GM23338 (cell line): ENCODE results near the gene DBH. TPM values are rescaled to one million over a fixed set of nuclear protein-coding genes. Genes with fewer than 3 reads are reported as not detected.

Experiments
- ATAC-seq: fragments of 200-7000 bp; cut with Tn5 transposase; 3 replicates; pipeline ENCODE4 v1.9.1; 2020
- DNase-seq: peaks from one replicate; pipeline ENCODE4 v3.0.0-alpha.2; 2015; ENCODE audit warnings: low spot score
- H2AFZ ChIP-seq: fragments of 200-600 bp; sonication (generic); 2 replicates; pipeline ENCODE4 v1.8.0; 2016; ENCODE audit warnings: antibody characterized with exemption, mild to moderate bottlenecking, moderate library complexity
- H3F3A ChIP-seq: fragments of 200-600 bp; sonication (generic); replicated peaks from 2 replicates; pipeline ENCODE4 v1.8.0; 2017; ENCODE audit warnings: antibody characterized with exemption, mixed run types, low read depth
- H3K27ac ChIP-seq: fragments of 200-600 bp; sonication (generic); 2 replicates; pipeline ENCODE4 v1.6.1; 2016; ENCODE audit warnings: low read depth
- H3K27me3 ChIP-seq: fragments of 200-600 bp; sonication (generic); 2 replicates; pipeline ENCODE4 v1.8.0; 2016; ENCODE audit warnings: mild to moderate bottlenecking, mixed run types, moderate library complexity; ENCODE audit not compliant: insufficient read depth
- H3K36me3 ChIP-seq: fragments of 200-600 bp; sonication (generic); 2 replicates; pipeline ENCODE4 v1.8.0; 2016; ENCODE audit warnings: mild to moderate bottlenecking; ENCODE audit not compliant: insufficient read depth
- H3K4me1 ChIP-seq: fragments of 200-600 bp; sonication (generic); 2 replicates; pipeline ENCODE4 v1.8.0; 2016; ENCODE audit warnings: mild to moderate bottlenecking, moderate library complexity; ENCODE audit not compliant: insufficient read depth
- H3K4me2 ChIP-seq: fragments of 200-600 bp; sonication (generic); 2 replicates; pipeline ENCODE4 v1.7.1; 2017; ENCODE audit warnings: mixed run types
- H3K4me3 ChIP-seq: fragments of 200-600 bp; sonication (generic); 2 replicates; pipeline ENCODE4 v1.6.1; 2016; ENCODE audit warnings: mixed run types
- H3K79me2 ChIP-seq: fragments of 200-600 bp; sonication (generic); replicated peaks from 2 replicates; pipeline ENCODE4 v1.8.0; 2017; ENCODE audit warnings: mild to moderate bottlenecking; ENCODE audit not compliant: insufficient read depth
- H3K9me2 ChIP-seq: fragments of 200-600 bp; sonication (generic); 2 replicates; pipeline ENCODE4 v1.8.0; 2017; ENCODE audit not compliant: insufficient read depth
- H4K20me1 ChIP-seq: fragments of 200-600 bp; sonication (generic); replicated peaks from 2 replicates; pipeline ENCODE4 v1.8.0; 2017; ENCODE audit warnings: mild to moderate bottlenecking; ENCODE audit not compliant: insufficient read depth
- H3K27ac Mint-ChIP-seq: 2 replicates; pipeline ENCODE4 v1.8.0; 2020; ENCODE audit warnings: inconsistent platforms, mild to moderate bottlenecking, moderate library complexity, mixed read lengths
- H3K27me3 Mint-ChIP-seq: 3 replicates; pipeline ENCODE4 v1.8.0; 2022; ENCODE audit warnings: low read depth, mild to moderate bottlenecking, moderate library complexity, mixed read lengths, inconsistent platforms; ENCODE audit not compliant: insufficient read depth, poor library complexity
- H3K36me3 Mint-ChIP-seq: 3 replicates; pipeline ENCODE4 v1.8.0; 2021; ENCODE audit warnings: low read depth, mild to moderate bottlenecking, inconsistent platforms, moderate library complexity, mixed read lengths
- H3K4me1 Mint-ChIP-seq: 3 replicates; pipeline ENCODE4 v1.8.0; 2020; ENCODE audit warnings: mild to moderate bottlenecking, inconsistent platforms, mixed read lengths
- H3K4me3 Mint-ChIP-seq: 3 replicates; pipeline ENCODE4 v1.8.0; 2021; ENCODE audit warnings: moderate library complexity, mild to moderate bottlenecking, inconsistent platforms, mixed read lengths
- H3K9me3 Mint-ChIP-seq: 3 replicates; pipeline ENCODE4 v1.8.0; 2020; ENCODE audit warnings: moderate library complexity, mild to moderate bottlenecking, inconsistent platforms, mixed read lengths
- CREB1 ChIP-seq: fragments of 250-450 bp; sonication (Bioruptor Pico); IDR thresholded peaks from 2 replicates; pipeline ENCODE4 v1.5.0; 2020; ENCODE audit warnings: low read depth, mild to moderate bottlenecking, moderate library complexity
- NANOG ChIP-seq: IDR thresholded peaks from 2 replicates; pipeline ENCODE4 v1.6.1; 2016; ENCODE audit warnings: antibody characterized with exemption, borderline replicate concordance
- POLR2AphosphoS5 ChIP-seq: IDR thresholded peaks from 2 replicates; pipeline ENCODE4 v1.6.1; 2016; ENCODE audit warnings: antibody characterized with exemption, low read depth
- STAT1 ChIP-seq: IDR thresholded peaks from one replicate; pipeline ENCODE4 v1.6.1; 2016; ENCODE audit warnings: antibody characterized with exemption; ENCODE audit not compliant: unreplicated experiment
- ZNF331 ChIP-seq: fragments of 250-450 bp; sonication (Bioruptor Pico); IDR thresholded peaks from 2 replicates; pipeline ENCODE4 v1.5.0; 2020; ENCODE audit warnings: low read depth, mild to moderate bottlenecking, moderate library complexity
- polyA plus RNA-seq: library from polyadenylated mRNA; unstranded; fragments of >200 nt; fragmentation: Nextera tagmentation; extraction: Ambion mirVana; gene quantifications from 2 replicates; pipeline ENCODE4 v1.2.1, GENCODE V29; 2016
- total RNA-seq: library from RNA; depleted of rRNA; stranded (reverse); fragments of >200 nt; shearing (Covaris generic); gene quantifications from 2 replicates; pipeline ENCODE4 v1.2.3, GENCODE V29; 2014
- TF ChIP-seq, protein P1 (sequence below), 2 experiments: fragments of 200-600 bp in 1 of 2; sonication (generic) in 1 of 2; conservative IDR thresholded peaks; 2 replicates each; pipeline versions ENCODE4 v1.5.1 to v1.6.1; 2016 to 2017; ENCODE audit warnings: antibody characterized with exemption in 2 of 2, low read depth in 2 of 2, mild to moderate bottlenecking in 2 of 2, moderate library complexity in 1 of 2
- TF ChIP-seq, protein P2 (sequence below): IDR thresholded peaks from 2 replicates; pipeline ENCODE4 v1.6.1; 2016; ENCODE audit warnings: antibody characterized with exemption
- TF ChIP-seq, protein P3 (sequence below): IDR thresholded peaks from one replicate; pipeline ENCODE4 v1.6.1; 2018; ENCODE audit warnings: antibody characterized with exemption; ENCODE audit not compliant: unreplicated experiment

Gene DBH
- total and polyA plus RNA-seq, 2 experiments from 2014 or later: 0.08 to 0.24 TPM

DNA sequence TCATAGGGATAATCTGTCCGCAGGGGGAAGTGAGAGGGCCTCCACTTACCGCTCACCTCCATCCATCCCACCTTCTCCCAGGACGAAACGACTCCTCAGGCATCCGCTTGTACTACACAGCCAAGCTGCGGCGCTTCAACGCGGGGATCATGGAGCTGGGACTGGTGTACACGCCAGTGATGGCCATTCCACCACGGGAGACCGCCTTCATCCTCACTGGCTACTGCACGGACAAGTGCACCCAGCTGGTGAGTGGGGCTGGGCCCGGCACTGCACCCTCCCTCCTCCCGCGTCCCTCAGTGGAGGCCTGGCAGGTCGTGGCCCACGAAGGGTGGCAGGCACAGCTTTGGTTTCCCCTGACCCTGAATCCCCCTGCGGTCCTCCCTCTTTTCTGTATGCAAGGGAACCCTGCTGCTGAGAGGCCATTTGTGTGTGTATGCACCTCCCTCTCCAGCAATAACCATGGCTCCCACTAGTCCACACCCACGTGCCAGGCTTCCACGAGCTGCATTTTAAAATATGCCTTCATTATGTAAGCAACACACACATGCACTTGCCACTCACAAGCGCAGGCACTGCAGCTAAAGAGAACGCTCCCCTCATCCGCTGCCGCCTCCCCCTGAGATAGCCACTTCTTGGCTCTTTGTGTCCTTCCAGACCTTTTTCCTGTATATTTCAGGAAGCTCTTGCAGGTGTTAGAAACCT, 11.8 kb downstream of the DBH start:
- no peak overlapping the region for H3K4me2 ChIP-seq
- no peak overlapping the region for H3K4me3 Mint-ChIP-seq
- no peak overlapping the region for H2AFZ ChIP-seq
- H3K27ac Mint-ChIP-seq: no peak overlapping the region
- no peaks in the 10 kb centered on the region for H4K20me1 ChIP-seq
- H3K79me2 ChIP-seq: no peaks in the 10 kb centered on the region
- H3K9me2 ChIP-seq: no peaks in the 10 kb centered on the region
- no peaks in the 10 kb centered on the region for H3K4me1 ChIP-seq
- no peaks in the 10 kb centered on the region for H3K9me3 Mint-ChIP-seq
- H3K27me3 Mint-ChIP-seq: peaks cover 1% of the 10 kb centered on the region
- peaks cover 3% of the 10 kb centered on the region; the same call in 2 of the 3 replicates for H3K4me1 Mint-ChIP-seq
- H3K36me3 Mint-ChIP-seq: no peaks in the 10 kb centered on the region
- no peak overlapping the region for H3K4me3 ChIP-seq
- no peak overlapping the region for H3K27ac ChIP-seq
- no peak for DNase-seq
- no peak for ATAC-seq
- no peaks in the 10 kb centered on the region for H3K36me3 ChIP-seq
- no peaks in the 10 kb centered on the region for H3K27me3 ChIP-seq
- H3F3A ChIP-seq: no peaks in the 10 kb centered on the region
- TF ChIP-seq ZNF331 (CRISPR knock-in tag) (no peak), NANOG (no peak), POLR2AphosphoS5 (no peak)
- TF ChIP-seq, protein P1, sequence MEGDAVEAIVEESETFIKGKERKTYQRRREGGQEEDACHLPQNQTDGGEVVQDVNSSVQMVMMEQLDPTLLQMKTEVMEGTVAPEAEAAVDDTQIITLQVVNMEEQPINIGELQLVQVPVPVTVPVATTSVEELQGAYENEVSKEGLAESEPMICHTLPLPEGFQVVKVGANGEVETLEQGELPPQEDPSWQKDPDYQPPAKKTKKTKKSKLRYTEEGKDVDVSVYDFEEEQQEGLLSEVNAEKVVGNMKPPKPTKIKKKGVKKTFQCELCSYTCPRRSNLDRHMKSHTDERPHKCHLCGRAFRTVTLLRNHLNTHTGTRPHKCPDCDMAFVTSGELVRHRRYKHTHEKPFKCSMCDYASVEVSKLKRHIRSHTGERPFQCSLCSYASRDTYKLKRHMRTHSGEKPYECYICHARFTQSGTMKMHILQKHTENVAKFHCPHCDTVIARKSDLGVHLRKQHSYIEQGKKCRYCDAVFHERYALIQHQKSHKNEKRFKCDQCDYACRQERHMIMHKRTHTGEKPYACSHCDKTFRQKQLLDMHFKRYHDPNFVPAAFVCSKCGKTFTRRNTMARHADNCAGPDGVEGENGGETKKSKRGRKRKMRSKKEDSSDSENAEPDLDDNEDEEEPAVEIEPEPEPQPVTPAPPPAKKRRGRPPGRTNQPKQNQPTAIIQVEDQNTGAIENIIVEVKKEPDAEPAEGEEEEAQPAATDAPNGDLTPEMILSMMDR (conservative IDR thresholded peaks at IDR 0.05; ENCODE audit: low read depth in 2 of 2): no peak
- TF ChIP-seq, protein P2, sequence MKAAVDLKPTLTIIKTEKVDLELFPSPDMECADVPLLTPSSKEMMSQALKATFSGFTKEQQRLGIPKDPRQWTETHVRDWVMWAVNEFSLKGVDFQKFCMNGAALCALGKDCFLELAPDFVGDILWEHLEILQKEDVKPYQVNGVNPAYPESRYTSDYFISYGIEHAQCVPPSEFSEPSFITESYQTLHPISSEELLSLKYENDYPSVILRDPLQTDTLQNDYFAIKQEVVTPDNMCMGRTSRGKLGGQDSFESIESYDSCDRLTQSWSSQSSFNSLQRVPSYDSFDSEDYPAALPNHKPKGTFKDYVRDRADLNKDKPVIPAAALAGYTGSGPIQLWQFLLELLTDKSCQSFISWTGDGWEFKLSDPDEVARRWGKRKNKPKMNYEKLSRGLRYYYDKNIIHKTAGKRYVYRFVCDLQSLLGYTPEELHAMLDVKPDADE: no peak
- TF ChIP-seq, protein P3, sequence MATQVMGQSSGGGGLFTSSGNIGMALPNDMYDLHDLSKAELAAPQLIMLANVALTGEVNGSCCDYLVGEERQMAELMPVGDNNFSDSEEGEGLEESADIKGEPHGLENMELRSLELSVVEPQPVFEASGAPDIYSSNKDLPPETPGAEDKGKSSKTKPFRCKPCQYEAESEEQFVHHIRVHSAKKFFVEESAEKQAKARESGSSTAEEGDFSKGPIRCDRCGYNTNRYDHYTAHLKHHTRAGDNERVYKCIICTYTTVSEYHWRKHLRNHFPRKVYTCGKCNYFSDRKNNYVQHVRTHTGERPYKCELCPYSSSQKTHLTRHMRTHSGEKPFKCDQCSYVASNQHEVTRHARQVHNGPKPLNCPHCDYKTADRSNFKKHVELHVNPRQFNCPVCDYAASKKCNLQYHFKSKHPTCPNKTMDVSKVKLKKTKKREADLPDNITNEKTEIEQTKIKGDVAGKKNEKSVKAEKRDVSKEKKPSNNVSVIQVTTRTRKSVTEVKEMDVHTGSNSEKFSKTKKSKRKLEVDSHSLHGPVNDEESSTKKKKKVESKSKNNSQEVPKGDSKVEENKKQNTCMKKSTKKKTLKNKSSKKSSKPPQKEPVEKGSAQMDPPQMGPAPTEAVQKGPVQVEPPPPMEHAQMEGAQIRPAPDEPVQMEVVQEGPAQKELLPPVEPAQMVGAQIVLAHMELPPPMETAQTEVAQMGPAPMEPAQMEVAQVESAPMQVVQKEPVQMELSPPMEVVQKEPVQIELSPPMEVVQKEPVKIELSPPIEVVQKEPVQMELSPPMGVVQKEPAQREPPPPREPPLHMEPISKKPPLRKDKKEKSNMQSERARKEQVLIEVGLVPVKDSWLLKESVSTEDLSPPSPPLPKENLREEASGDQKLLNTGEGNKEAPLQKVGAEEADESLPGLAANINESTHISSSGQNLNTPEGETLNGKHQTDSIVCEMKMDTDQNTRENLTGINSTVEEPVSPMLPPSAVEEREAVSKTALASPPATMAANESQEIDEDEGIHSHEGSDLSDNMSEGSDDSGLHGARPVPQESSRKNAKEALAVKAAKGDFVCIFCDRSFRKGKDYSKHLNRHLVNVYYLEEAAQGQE: no peak

DNA sequence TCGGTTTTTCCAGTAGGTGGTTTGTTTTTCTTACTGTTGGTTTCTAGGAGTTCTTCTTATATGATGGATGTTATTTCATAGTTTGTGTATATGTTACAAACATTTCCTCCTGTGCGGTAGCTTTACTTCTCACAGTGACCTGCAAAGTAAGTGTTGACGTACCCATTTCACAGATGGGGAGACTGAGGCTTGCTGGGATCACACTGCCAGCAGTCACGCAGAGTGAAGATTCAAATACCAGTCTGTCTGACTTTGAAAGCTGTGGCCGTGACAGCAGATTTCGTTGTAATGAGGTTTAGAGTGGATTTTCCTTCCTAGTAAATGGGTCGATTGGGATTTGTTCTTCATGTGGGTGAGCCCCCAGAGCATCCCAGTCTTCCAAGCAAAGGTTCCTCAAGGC, 13.0 kb downstream of the DBH start:
- no peak for ATAC-seq
- no peaks in the 10 kb centered on the region for H3K9me3 Mint-ChIP-seq
- no peak overlapping the region for H3K27ac ChIP-seq
- no peak overlapping the region for H3K4me2 ChIP-seq
- H3K27me3 Mint-ChIP-seq: peaks cover 1% of the 10 kb centered on the region
- H3K79me2 ChIP-seq: no peaks in the 10 kb centered on the region
- no peaks in the 10 kb centered on the region for H3K36me3 Mint-ChIP-seq
- no peaks in the 10 kb centered on the region for H3K36me3 ChIP-seq
- H3K4me3 Mint-ChIP-seq: no peak overlapping the region
- TF ChIP-seq, protein P2: no peak
- TF ChIP-seq POLR2AphosphoS5: no peak
- no peak for TF ChIP-seq NANOG
- TF ChIP-seq CREB1 (CRISPR knock-in tag): no peak
- no peak for TF ChIP-seq STAT1
- no peak overlapping the region for H2AFZ ChIP-seq
- H4K20me1 ChIP-seq: no peaks in the 10 kb centered on the region
- no peak for DNase-seq
- H3K27me3 ChIP-seq: no peaks in the 10 kb centered on the region
- H3K27ac Mint-ChIP-seq: no peak overlapping the region
- H3K4me1 Mint-ChIP-seq: peaks cover 3% of the 10 kb centered on the region; the same call in 2 of the 3 replicates
- H3F3A ChIP-seq: no peaks in the 10 kb centered on the region
- no peaks in the 10 kb centered on the region for H3K9me2 ChIP-seq
- H3K4me3 ChIP-seq: no peak overlapping the region
- H3K4me1 ChIP-seq: no peaks in the 10 kb centered on the region
